Ectodermal cell (in vitro differentiated cells): ENCODE results near the gene GREB1L.

Experiments used
- H3K27ac ChIP-seq: 2 replicates; pipeline ENCODE4 v1.7.0; 2013; ENCODE audit warnings: mild to moderate bottlenecking, low read depth, low read length; ENCODE audit not compliant: insufficient read depth, poor library complexity, severe bottlenecking
- H3K27me3 ChIP-seq: 2 replicates; pipeline ENCODE4 v1.7.0; 2013; ENCODE audit warnings: mild to moderate bottlenecking, low read length; ENCODE audit not compliant: insufficient read depth, control insufficient read depth, poor library complexity, severe bottlenecking
- H3K36me3 ChIP-seq: one replicate; pipeline ENCODE4 v1.7.0; 2013; ENCODE audit warnings: low read length; ENCODE audit not compliant: control insufficient read depth, insufficient read depth
- H3K4me1 ChIP-seq: one replicate; pipeline ENCODE4 v1.7.0; 2013; ENCODE audit warnings: low read length; ENCODE audit not compliant: control insufficient read depth, insufficient read depth
- H3K4me3 ChIP-seq: 2 replicates; pipeline ENCODE4 v1.7.0; 2013; ENCODE audit warnings: low read depth, low read length, control low read depth; ENCODE audit not compliant: insufficient read depth
- H3K9me3 ChIP-seq: 2 replicates; pipeline ENCODE4 v1.7.0; 2013; ENCODE audit warnings: mild to moderate bottlenecking, low read length, moderate library complexity; ENCODE audit not compliant: control insufficient read depth
- WGBS, 2 experiments: methylation state at CpG; one replicate each; pipeline ENCODE4 v1.1.7; 2013; ENCODE audit warnings: missing lambda C conversion rate in 2 of 2; 5-methylcytosine and 5-hydroxymethylcytosine counted together

GREB1L gene

DNA sequence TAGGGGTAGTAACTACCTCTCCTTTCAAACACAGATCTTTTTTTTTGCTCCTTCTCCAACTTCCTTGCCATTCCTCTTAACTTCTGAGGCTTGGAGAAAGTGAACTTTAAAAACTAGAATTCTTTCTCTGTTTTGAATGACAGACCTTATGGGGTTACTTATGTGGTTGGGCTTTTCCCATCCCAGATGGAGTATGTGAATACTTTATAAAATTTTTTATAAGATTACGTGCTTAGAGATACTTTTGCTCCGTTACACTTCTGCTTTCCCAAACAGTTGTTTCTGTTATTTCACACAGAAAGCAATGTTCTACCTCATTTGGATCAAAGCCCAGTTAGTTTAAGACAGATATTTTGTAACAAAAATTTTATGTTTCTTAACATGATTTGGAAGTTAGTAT is 20.2 kb downstream of the GREB1L start:
- 71 to 89% methylated on average over 2 of the region's 2 CpGs for WGBS, 2 experiments
- Histone ChIP-seq H3K36me3 (no peaks in the 10 kb centered on the region), H3K4me3 (no peak overlapping the region), H3K9me3 (no peaks in the 10 kb centered on the region), H3K4me1 (peaks cover 84% of the 10 kb centered on the region), H3K27me3 (no peaks in the 10 kb centered on the region), H3K27ac (peak overlapping the region; percentile 92)

GRCh38 chr18:21262979-21263378 is 20.9 kb downstream of the GREB1L start:
- Histone ChIP-seq H3K9me3 (no peaks in the 10 kb centered on the region), H3K36me3 (no peaks in the 10 kb centered on the region), H3K4me3 (no peak overlapping the region), H3K27me3 (no peaks in the 10 kb centered on the region), H3K27ac (peak overlapping the region; percentile 92), H3K4me1 (peaks cover 83% of the 10 kb centered on the region)
- 30 to 36% methylated on average over 2 of the region's 2 CpGs for WGBS, 2 experiments

DNA sequence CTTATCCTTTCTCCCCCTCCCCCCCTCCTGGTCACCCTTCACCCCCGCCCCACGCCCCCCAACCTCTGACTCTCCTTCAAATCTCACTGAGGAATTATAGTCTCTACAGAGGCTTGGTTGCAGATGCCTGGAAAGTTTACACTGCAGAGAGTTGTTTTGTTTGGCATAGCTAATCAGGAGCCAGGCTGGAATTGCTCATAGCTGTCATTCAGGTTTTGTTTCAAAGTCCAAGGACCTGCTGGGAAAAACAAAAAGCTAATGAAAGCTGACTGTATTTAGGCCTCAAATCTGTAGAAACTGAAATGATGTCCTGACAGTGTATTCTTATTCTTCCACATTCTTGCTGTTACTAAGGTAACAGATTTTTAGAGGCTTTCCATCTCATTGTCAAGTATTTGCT is 22.6 kb downstream of the GREB1L start:
- Histone ChIP-seq H3K4me3 (no peak overlapping the region), H3K4me1 (peaks cover 78% of the 10 kb centered on the region), H3K9me3 (no peaks in the 10 kb centered on the region), H3K27me3 (no peaks in the 10 kb centered on the region), H3K27ac (peak overlapping the region; percentile 92), H3K36me3 (no peaks in the 10 kb centered on the region)
- WGBS, 2 experiments: 0% methylated on average over 1 of the region's 2 CpGs; no CpG with 5 or more reads in 1 of the 2 experiments

DNA sequence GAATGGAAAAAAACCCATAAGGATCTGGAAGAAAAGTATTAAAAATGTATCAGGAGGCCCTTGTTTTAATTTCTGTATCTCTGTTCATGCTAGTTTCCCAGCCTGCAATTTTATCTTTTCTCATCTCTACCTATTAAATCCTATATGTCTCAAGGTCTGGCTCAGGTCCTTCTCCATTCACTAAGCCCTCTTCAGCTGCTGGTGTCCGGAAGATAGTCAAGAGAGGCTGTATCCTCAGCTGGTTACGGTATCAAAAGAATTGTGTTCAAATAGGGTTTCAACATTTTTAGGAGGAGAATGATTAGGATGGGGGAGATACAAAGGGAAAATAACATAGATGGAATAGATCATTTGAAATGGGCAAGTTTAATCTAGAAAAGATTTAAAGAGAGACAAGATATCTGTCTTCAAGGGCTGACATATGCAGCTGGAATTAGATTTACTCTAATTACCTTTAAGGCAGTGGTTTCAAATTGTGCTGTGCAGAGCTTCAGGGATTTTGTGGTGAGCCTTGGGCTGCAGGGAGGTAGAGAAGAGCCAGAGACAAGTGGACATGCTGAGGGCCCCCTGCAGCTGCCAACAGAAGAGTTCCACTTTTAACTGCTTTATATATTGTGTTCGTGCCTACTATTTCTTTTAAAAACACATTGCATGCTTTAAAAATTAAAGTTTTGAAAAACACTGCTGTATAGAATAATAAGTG is 24.1 kb downstream of the GREB1L start:
- Histone ChIP-seq H3K27ac (peak overlapping the region; percentile 67), H3K4me3 (peak overlapping the region; percentile 4), H3K27me3 (no peaks in the 10 kb centered on the region), H3K4me1 (peaks cover 80% of the 10 kb centered on the region), H3K36me3 (no peaks in the 10 kb centered on the region), H3K9me3 (no peaks in the 10 kb centered on the region)
- 58% methylated on average over 2 to 3 of the region's 3 CpGs for WGBS, 2 experiments

GRCh38 chr18:21267400-21267799 is 25.4 kb downstream of the GREB1L start:
- Histone ChIP-seq H3K9me3 (no peaks in the 10 kb centered on the region), H3K27me3 (no peaks in the 10 kb centered on the region), H3K4me3 (no peak overlapping the region), H3K4me1 (peaks cover 81% of the 10 kb centered on the region), H3K36me3 (no peaks in the 10 kb centered on the region), H3K27ac (no peak overlapping the region)
- 86 to 89% methylated on average over 2 of the region's 2 CpGs for WGBS, 2 experiments

DNA sequence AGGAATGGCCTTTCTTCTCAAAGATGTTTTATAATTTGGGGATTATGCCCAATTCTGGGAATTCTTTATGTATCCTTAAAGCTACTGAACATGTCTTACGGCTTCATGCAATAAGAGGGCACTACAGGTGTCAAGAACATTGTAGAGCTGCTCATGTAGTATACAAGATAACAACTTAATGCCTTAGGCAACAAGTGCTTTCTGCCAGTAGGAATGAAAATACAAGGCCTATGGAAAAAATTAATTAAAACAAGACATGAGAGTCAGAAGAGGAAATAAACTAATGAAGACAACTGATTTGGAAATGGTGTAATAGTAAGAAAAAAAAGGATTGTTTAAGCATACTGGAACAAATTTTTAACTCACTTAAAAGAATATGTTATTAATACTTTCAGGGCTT is 27.3 kb downstream of the GREB1L start:
- Histone ChIP-seq H3K36me3 (peaks cover 5% of the 10 kb centered on the region), H3K4me3 (no peak overlapping the region), H3K9me3 (no peaks in the 10 kb centered on the region), H3K4me1 (peaks cover 65% of the 10 kb centered on the region), H3K27me3 (no peaks in the 10 kb centered on the region), H3K27ac (no peak overlapping the region)
- whole genome bisulfite sequencing, 2 experiments: 0% methylated on average over 1 of the region's 1 CpG; no CpG with 5 or more reads in 1 of the 2 experiments

GRCh38 chr18:21270453-21270852 is 28.4 kb downstream of the GREB1L start:
- no peaks in the 10 kb centered on the region for H3K27me3 ChIP-seq
- WGBS, 2 experiments: 89 to 93% methylated on average over 3 of the region's 3 CpGs
- H3K9me3 ChIP-seq: no peaks in the 10 kb centered on the region
- no peak overlapping the region for H3K4me3 ChIP-seq
- H3K4me1 ChIP-seq: peaks cover 57% of the 10 kb centered on the region
- H3K36me3 ChIP-seq: peaks cover 9% of the 10 kb centered on the region
- H3K27ac ChIP-seq: no peak overlapping the region

DNA sequence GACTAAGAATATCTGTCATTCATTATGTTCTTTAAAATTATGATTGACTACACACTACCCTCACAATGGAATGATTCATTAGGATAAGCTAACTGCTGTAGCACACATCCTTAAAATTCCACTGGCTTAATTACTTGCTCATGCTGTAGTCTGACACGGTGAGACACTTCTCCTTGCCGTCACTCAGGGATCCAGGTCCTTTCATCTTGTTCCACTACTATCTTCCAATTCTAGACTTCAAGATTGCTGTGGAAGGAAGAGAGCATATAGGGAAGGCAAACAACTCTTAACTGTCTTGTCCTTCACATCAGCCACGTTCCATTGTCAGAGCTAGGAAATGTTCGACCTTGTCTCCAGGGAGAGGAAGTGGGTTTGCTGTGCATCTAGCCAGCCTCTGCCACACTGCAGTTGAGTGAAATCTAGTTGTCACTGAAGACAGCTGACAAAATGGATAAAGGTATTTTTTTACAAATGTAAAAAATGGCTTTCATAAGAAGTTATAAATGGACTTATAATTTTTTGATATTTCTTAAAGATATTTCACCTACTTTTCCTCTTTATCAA is 30.1 kb downstream of the GREB1L start:
- H3K36me3 ChIP-seq: peaks cover 14% of the 10 kb centered on the region
- 86 to 90% methylated on average over 4 of the region's 4 CpGs for WGBS, 2 experiments
- H3K27me3 ChIP-seq: no peaks in the 10 kb centered on the region
- H3K4me3 ChIP-seq: no peak overlapping the region
- no peaks in the 10 kb centered on the region for H3K9me3 ChIP-seq
- peaks cover 42% of the 10 kb centered on the region for H3K4me1 ChIP-seq
- no peak overlapping the region for H3K27ac ChIP-seq

DNA sequence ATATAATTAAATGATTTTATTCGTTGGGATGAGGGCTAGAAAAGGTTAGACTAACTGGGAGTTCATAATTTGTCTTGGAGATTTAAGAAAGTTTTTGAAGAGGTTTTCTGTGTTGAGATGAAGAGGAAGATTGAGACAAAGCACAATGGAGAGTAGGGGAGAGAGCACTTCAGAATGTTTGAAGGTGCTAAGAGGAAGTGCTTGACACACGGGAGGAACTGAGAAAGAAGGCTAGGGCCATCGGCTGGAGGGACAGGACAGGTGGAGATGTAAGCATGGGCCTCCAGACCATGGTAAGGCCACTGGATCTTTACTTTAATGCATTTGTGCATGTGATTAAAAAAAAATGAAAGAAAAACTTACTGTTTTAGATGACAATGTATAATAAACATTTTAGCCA is 31.5 kb downstream of the GREB1L start:
- 88 to 93% methylated on average over 3 of the region's 3 CpGs for WGBS, 2 experiments
- Histone ChIP-seq H3K27ac (no peak overlapping the region), H3K4me3 (no peak overlapping the region), H3K27me3 (no peaks in the 10 kb centered on the region), H3K9me3 (no peaks in the 10 kb centered on the region), H3K4me1 (peaks cover 31% of the 10 kb centered on the region), H3K36me3 (peaks cover 14% of the 10 kb centered on the region)

DNA sequence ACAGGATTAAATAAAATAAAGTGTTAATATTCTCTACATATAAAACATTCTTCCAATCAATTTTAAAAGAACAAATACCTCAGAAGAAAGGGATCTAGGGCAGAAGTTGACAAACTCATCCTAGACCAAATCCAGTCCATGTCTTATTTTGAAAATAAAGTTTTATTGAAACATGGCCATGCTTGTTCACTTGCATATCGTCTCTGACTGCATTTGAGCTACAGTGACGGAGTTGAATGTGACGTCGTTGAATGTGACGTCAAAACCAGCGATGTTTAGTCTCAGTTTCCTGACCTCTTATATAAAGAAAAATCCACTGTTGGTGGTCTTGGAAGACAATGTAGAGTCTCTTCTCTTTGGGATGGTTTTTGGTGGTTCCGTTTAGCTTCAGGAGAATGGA is 33.6 kb downstream of the GREB1L start:
- H3K9me3 ChIP-seq: peaks cover 3% of the 10 kb centered on the region
- no peaks in the 10 kb centered on the region for H3K27me3 ChIP-seq
- H3K36me3 ChIP-seq: peaks cover 23% of the 10 kb centered on the region
- H3K27ac ChIP-seq: no peak overlapping the region
- 96 to 99% methylated on average over 7 of the region's 7 CpGs for WGBS, 2 experiments
- no peak overlapping the region for H3K4me3 ChIP-seq
- H3K4me1 ChIP-seq: peaks cover 17% of the 10 kb centered on the region
